Central memory CD8-positive, alpha-beta T cell (primary cell): ENCODE results near the gene PSTPIP2.
"Not testable (repeated sequence)": the region's sequence is repeated elsewhere in the genome, so short reads cannot be mapped to it uniquely, and the experiment has no call there.

ENCODE experiments used
- ATAC-seq: fragments of 150-1000 bp; cut with Tn5 transposase; replicated peaks from 2 replicates; pipeline ENCODE4 v1.10.0; 2022; ENCODE audit warnings: mild to moderate bottlenecking, moderate FRiP score, moderate number of reproducible peaks; ENCODE audit not compliant: poor library complexity, severe bottlenecking; ENCODE audit errors: extremely low read depth
- DNase-seq, 2 donors: peaks; one replicate each; pipeline ENCODE4 v3.0.0; 2021; ENCODE audit warnings: low spot score in 2 of 2
- H3K27ac Mint-ChIP-seq: one replicate; pipeline ENCODE4 v1.8.0; 2022; ENCODE audit warnings: low read depth, mild to moderate bottlenecking, moderate library complexity, mixed read lengths
- H3K27me3 Mint-ChIP-seq: one replicate; pipeline ENCODE4 v1.8.0; 2022; ENCODE audit warnings: mixed read lengths
- H3K36me3 Mint-ChIP-seq: one replicate; pipeline ENCODE4 v1.8.0; 2022; ENCODE audit warnings: mild to moderate bottlenecking, moderate library complexity, mixed read lengths; ENCODE audit not compliant: insufficient read depth
- H3K4me1 Mint-ChIP-seq: one replicate; pipeline ENCODE4 v1.8.0; 2022; ENCODE audit warnings: mixed read lengths
- H3K4me3 Mint-ChIP-seq: one replicate; pipeline ENCODE4 v1.8.0; 2022; ENCODE audit warnings: mild to moderate bottlenecking, moderate library complexity, mixed read lengths
- H3K9me3 Mint-ChIP-seq: one replicate; pipeline ENCODE4 v1.8.0; 2022; ENCODE audit warnings: mixed read lengths

PSTPIP2 gene

DNA sequence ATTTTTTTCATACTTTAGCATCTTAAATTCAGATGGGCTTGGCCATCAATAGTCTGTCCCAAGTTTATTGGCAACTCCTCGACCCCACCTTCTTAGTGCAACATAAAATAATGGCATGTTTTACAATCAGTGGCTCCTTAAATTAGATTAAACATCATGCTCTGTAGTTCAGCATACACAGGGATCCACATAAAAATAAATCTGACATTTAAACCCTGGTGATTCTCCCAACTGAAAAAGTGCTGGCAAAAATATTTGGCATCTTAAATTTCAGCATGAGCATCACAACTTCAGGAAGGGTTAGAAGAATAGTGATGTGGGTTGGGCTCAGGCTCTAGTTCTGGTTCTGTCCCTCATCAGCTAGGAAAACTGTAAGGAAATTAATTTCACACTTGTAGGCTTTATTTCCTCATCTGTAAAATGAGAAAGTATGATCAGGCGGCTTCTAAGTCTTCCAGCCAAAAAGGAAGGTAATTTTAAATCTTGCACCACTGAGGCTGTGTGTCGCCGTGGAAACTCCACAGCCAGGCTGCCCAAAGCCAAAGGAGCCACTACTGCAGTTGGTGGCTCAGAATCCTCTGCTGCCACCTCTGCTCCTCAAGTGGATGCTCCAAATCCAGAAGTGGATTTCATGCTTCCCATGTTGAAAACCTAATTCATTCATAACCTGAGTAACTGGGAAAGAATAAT is 87.4 kb downstream of the PSTPIP2 start:
- H3K9me3 Mint-ChIP-seq = no peaks in the 10 kb centered on the region
- H3K27ac Mint-ChIP-seq = no peak overlapping the region
- H3K36me3 Mint-ChIP-seq = peaks cover 2% of the 10 kb centered on the region
- DNase-seq (no peak), ATAC-seq (no peak)
- H3K27me3 Mint-ChIP-seq = no peaks in the 10 kb centered on the region
- H3K4me1 Mint-ChIP-seq = no peaks in the 10 kb centered on the region
- no peak overlapping the region for H3K4me3 Mint-ChIP-seq

DNA sequence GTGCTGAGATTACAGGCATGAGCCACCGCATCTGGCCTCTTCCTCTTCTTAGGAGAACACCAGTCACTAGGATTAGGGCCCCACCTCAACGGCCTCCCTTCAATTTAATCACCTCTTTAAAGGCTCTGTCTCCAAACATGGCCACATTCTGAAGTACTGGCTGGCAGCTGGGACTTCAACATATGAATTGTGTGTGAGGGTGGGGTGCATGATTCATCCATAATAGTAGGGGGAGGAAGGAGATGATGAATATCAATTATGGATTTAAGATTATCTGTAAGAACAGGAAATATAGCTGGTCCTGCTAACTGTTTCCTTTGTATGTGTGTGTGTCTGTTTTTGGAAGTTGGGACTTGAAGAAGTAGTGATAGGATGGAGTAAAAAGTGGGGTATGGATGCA is 90.2 kb downstream of the PSTPIP2 start:
- H3K27me3 Mint-ChIP-seq = no peaks in the 10 kb centered on the region

DNA sequence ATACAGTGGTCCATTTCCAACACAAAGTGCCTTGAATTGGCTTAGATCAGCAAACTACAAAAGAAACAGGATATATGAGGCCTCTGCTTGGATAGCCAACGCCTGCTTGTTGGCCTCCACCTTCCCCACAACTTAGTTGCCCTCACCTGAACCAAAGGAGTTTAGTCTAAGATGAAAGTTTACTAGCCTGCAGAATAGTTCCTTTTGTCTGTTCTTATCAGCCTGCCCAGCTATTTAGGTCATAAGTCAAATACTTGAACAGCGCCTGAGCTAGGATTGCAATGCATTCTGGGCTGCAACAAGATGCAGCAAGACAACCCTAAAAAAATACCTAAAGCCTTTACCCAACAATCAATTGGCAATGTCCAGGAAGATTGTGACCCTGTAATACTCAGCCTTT is 91.8 kb downstream of the PSTPIP2 start:
- Mint-ChIP-seq H3K4me3 (no peak overlapping the region), H3K4me1 (no peaks in the 10 kb centered on the region), H3K27ac (no peak overlapping the region), H3K27me3 (no peaks in the 10 kb centered on the region), H3K9me3 (no peaks in the 10 kb centered on the region), H3K36me3 (peaks cover 2% of the 10 kb centered on the region)
- ATAC-seq (no peak), DNase-seq (no peak)

More for the DNA sequence above, 90.2 kb downstream of the PSTPIP2 start:
- Mint-ChIP-seq H3K4me1 (no peaks in the 10 kb centered on the region), H3K9me3 (no peaks in the 10 kb centered on the region), H3K4me3 (no peak overlapping the region), H3K36me3 (peaks cover 2% of the 10 kb centered on the region), H3K27ac (no peak overlapping the region)
- ATAC-seq = no peak
- no peak for DNase-seq

DNA sequence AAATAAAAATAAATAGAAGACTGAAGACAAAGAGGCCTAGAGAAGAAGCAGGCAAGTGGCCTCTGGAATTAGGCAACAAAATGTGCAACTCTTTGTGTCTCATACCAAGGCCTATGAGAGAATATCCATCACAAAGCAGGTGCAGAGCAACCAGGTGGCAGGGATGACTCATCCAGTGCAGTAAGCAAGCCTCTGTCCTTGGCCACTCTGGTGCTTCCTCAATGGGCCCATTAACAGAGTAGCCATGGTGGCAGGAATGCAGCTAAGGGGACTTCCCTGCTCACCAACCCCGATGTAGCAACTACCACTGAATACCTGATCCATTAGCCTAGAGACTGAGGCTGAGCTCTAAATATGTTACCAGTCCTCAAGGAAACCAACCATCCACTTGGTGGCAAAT is 94.0 kb downstream of the PSTPIP2 start:
- Mint-ChIP-seq H3K36me3 (peaks cover 2% of the 10 kb centered on the region), H3K4me1 (no peaks in the 10 kb centered on the region), H3K4me3 (no peak overlapping the region), H3K27me3 (no peaks in the 10 kb centered on the region), H3K9me3 (no peaks in the 10 kb centered on the region), H3K27ac (no peak overlapping the region)
- DNase-seq (no peak), ATAC-seq (no peak)

DNA sequence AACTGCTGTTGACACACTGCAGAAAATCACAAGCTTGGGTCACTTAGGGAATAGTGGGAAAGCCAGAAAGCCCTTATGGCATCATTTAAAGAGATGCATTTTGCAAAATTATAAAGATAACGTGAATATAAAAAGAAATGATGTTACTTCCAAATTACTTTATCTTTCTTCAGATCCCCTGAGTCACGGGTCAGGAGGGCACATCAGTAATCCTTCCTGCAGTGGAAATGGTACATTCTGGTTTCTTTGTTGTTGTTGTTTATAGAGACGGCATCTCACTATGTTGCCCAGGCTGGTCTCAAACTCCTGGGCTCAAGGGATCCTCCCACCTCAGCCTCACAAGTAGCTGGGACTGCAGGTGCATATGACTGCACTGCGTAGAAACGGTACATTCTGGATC is 95.1 kb downstream of the PSTPIP2 start:
- ATAC-seq (no peak), DNase-seq (no peak)
- no peak overlapping the region for H3K4me3 Mint-ChIP-seq
- peaks cover 2% of the 10 kb centered on the region for H3K36me3 Mint-ChIP-seq
- H3K27ac Mint-ChIP-seq = no peak overlapping the region
- no peaks in the 10 kb centered on the region for H3K9me3 Mint-ChIP-seq
- H3K4me1 Mint-ChIP-seq = no peaks in the 10 kb centered on the region
- H3K27me3 Mint-ChIP-seq = no peaks in the 10 kb centered on the region

DNA sequence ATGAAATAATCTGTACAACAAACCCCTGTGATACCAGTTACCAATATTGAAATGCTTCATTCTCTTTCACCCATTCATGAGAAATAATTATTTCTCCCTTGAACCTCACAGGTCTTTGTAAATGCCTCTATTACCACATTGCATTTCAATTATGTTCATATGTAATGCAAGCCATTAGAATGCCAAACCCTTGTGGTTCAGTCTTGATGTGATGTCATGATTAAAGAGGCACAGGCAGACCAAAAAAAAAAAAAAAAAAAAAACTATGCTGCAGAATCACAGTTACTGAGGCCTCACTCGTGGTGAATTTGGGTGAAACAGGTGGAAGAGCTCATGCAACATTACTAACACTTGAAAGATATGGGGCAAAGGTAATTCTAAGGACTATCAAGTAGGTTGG is 95.5 kb downstream of the PSTPIP2 start:
- Mint-ChIP-seq H3K36me3 (peaks cover 2% of the 10 kb centered on the region), H3K4me3 (no peak overlapping the region), H3K9me3 (no peaks in the 10 kb centered on the region), H3K4me1 (no peaks in the 10 kb centered on the region), H3K27me3 (no peaks in the 10 kb centered on the region), H3K27ac (no peak overlapping the region)
- ATAC-seq = no peak
- DNase-seq = no peak

DNA sequence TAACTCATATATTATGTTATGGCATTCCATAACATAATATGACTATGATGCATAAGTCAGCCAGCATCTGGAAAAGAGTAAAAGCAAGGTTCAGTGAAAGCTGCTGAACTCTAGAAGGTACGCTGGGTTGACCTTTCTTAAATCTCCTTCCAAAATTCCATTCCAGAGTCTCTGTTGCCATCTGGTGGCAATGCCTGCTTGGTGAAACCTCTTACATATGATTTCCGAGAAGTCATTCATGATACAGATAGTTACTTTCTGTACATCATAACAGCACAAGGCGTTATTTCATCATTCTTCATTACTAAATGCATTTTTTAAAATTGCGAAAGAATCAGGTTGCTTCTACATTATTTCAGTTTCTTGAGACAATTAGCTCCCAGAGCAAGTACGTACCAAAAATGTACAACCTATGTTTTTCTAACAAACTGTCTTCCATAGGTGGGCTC is 97.9 kb downstream of the PSTPIP2 start:
- DNase-seq (peak; percentile 47 to 54), ATAC-seq (peak; percentile 60)
- Mint-ChIP-seq H3K4me3 (no peak overlapping the region), H3K27me3 (no peaks in the 10 kb centered on the region), H3K4me1 (no peaks in the 10 kb centered on the region), H3K36me3 (no peaks in the 10 kb centered on the region), H3K9me3 (no peaks in the 10 kb centered on the region), H3K27ac (no peak overlapping the region)

DNA sequence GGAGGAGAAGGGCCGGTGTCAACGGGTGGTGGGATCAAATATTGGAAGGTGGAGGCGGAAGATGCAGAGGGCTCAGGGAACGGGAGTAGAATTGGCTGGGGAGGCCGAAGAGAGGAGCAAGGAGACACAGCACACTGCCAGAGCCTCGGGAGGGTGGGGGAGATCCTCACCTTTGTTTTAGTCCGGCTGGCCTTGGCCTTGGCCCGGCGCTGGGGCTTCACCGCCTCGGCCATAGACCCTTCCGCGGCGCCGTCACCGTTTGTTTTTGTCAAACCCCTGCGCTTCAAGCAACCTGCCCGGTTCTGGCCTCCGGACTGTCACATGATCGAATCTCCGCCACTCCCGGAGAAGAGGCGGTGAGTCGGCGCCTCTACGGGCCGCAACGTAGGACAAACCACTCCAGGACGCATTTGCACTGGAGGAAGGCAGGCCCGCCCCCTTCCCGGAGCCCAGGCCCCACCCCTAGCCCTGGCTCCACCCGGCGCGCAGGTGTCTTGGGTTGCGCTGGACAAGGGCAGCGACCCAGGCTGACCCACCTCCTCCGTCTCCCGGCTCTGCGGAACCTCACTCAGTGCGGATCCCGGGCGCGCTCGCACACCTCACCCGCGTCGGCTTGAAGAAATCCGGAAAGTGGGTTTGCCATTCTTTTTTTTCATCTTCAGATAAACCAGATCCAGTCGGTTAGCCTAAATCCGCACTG is 104.9 kb downstream of the PSTPIP2 start, which contains the start of gene EPG5:
Gene EPG5 (minus strand): TSS at position 323 of the 700 bp plus-strand sequence. CDS start 90 bp downstream, at position 233.
- no peaks in the 10 kb centered on the region for H3K9me3 Mint-ChIP-seq
- peak within 1 kb of the TSS; percentile 96 for H3K27ac Mint-ChIP-seq
- DNase-seq (peak; percentile 73 to 77), ATAC-seq (peak; percentile 84)
- H3K4me3 Mint-ChIP-seq = peak within 1 kb of the TSS; percentile 98
- H3K4me1 Mint-ChIP-seq = peaks cover 38% of the 10 kb centered on the region
- H3K36me3 Mint-ChIP-seq = peaks cover 17% of the 10 kb centered on the region
- no peaks in the 10 kb centered on the region for H3K27me3 Mint-ChIP-seq

DNA sequence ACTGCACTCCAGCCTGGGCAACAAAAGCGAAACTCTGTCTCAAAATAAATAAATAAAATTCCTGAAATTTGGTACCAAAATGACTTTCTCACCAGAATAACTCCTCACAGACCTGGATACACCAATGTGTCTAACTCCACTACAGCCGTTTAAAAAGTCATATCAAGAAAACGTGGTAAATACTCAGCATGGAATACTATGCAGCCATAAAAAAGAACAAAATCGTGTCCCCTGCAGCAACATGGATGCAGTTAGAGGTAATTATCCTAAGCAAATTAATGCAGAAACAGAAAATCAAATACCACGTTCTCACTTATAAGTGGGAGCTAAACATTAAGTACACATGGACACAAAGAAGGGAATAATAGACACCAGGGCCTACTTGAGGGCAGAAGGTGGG is 107.1 kb downstream of the PSTPIP2 start:
- Mint-ChIP-seq H3K36me3 (peaks cover 17% of the 10 kb centered on the region), H3K4me3 (peak overlapping the region; percentile 53), H3K4me1 (peaks cover 53% of the 10 kb centered on the region)
- not testable (repeated sequence) for H3K27ac Mint-ChIP-seq, ATAC-seq, H3K27me3 Mint-ChIP-seq, DNase-seq, H3K9me3 Mint-ChIP-seq

DNA sequence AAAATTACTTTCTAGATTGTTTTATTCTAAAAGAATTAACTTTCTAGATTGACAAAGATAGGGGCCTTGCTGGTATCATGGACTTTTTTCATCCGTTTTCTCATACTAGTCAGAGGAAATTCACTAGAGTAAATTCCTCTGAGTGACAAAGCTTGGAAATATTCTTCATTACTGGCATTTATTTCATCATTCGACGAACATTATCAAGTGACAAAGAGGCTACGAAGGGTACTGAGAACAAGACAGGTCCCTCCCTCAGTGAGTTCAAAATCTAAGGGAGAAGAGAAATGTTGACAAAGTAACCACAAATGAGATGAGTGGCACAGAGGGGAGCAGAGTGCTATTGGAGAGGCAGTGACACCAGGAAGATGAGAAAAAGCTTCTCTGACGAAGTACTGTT is 109.2 kb downstream of the PSTPIP2 start:
- H3K4me3 Mint-ChIP-seq = peak overlapping the region; percentile 5

DNA sequence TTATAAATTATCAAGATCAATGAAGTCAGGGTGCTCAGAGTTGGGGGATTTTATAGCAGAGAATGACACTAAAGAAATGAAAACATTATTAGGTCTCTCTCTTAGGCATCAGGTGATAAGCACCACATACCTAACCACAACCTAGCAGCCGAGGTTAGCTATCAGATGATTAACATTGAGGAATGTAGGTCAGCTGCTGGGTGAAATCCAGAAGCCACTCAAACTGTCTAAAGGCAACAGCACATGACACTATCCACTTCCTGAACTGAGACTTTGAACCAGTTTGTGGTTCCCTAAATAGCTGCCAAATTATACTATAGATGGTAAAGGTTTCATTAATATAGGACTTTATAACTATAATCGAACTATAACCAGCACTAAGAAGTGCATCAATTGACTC is 109.6 kb downstream of the PSTPIP2 start:
- H3K4me3 Mint-ChIP-seq = peak overlapping the region; percentile 10
- DNase-seq = peak in 1 of 2 donors; percentile 33
- H3K36me3 Mint-ChIP-seq = peaks cover 15% of the 10 kb centered on the region
- H3K27ac Mint-ChIP-seq = peak overlapping the region; percentile 67
- H3K9me3 Mint-ChIP-seq = no peaks in the 10 kb centered on the region
- H3K27me3 Mint-ChIP-seq = no peaks in the 10 kb centered on the region
- ATAC-seq = peak; percentile 66
- peaks cover 51% of the 10 kb centered on the region for H3K4me1 Mint-ChIP-seq

More for the DNA sequence above, 109.2 kb downstream of the PSTPIP2 start:
- Mint-ChIP-seq H3K27ac (peak overlapping the region; percentile 67), H3K4me1 (peaks cover 55% of the 10 kb centered on the region), H3K9me3 (no peaks in the 10 kb centered on the region), H3K36me3 (peaks cover 17% of the 10 kb centered on the region), H3K27me3 (no peaks in the 10 kb centered on the region)
- DNase-seq = no peak
- no peak for ATAC-seq

DNA sequence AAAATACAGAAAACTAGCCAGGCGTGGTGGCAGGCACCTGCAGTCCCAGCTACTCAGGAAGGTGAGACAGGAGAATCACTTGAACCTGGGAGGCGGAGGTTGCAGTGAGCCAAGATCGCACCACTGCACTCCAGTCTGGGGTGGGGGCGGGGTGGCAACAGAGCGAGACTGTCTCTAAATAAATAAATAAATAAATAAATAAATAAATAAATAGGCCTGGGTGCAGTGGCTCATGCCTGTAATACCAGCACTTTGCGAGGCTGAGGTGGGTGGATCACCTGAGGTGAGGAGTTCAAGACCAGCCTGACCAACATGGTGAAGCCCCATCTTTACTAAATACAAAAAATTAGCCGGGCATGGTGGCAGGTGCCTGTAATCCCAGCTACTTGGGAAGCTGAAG is 112.6 kb downstream of the PSTPIP2 start:
- H3K27ac Mint-ChIP-seq, H3K9me3 Mint-ChIP-seq, ATAC-seq, H3K4me3 Mint-ChIP-seq, DNase-seq, H3K27me3 Mint-ChIP-seq: not testable (repeated sequence)
- peaks cover 26% of the 10 kb centered on the region for H3K36me3 Mint-ChIP-seq
- peaks cover 44% of the 10 kb centered on the region for H3K4me1 Mint-ChIP-seq

DNA sequence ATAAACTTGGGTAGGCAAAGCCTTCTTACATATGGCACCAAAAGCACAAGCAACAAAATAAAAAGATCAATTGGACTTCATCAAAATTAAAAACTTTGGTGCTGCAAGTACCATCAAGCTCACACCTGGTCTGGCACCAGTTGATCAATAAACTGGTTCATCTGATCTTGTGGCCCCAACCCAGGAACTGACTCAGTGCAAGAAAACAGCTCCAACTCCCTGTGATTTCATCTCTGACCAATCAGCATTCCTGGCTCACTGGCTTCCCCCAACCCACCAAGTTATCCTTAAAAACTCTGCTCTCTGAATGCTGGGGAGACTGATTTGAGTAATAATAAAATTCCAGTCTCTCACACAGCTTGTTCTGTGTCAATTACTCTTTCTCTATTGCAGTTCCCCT is 113.3 kb downstream of the PSTPIP2 start:
- no peak overlapping the region for H3K4me3 Mint-ChIP-seq
- ATAC-seq = no peak
- H3K4me1 Mint-ChIP-seq = peaks cover 46% of the 10 kb centered on the region
- H3K27me3 Mint-ChIP-seq = no peaks in the 10 kb centered on the region
- H3K9me3 Mint-ChIP-seq = no peaks in the 10 kb centered on the region
- no peak overlapping the region for H3K27ac Mint-ChIP-seq
- no peak for DNase-seq
- peaks cover 31% of the 10 kb centered on the region for H3K36me3 Mint-ChIP-seq
